Measurements from ENCODE around the gene SCD.

DNA sequence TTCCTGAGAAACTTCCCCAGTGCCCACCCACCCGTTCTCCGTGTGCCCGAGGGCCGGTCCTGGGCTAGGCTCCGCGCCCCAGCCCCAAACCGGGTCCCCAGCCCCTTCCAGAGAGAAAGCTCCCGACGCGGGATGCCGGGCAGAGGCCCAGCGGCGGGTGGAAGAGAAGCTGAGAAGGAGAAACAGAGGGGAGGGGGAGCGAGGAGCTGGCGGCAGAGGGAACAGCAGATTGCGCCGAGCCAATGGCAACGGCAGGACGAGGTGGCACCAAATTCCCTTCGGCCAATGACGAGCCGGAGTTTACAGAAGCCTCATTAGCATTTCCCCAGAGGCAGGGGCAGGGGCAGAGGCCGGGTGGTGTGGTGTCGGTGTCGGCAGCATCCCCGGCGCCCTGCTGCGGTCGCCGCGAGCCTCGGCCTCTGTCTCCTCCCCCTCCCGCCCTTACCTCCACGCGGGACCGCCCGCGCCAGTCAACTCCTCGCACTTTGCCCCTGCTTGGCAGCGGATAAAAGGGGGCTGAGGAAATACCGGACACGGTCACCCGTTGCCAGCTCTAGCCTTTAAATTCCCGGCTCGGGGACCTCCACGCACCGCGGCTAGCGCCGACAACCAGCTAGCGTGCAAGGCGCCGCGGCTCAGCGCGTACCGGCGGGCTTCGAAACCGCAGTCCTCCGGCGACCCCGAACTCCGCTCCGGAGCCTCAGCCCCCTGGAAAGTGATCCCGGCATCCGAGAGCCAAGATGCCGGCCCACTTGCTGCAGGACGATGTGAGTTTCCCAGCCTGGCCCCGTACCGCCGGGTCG is at the start of gene SCD:
- TF ChIP-seq, protein P1, sequence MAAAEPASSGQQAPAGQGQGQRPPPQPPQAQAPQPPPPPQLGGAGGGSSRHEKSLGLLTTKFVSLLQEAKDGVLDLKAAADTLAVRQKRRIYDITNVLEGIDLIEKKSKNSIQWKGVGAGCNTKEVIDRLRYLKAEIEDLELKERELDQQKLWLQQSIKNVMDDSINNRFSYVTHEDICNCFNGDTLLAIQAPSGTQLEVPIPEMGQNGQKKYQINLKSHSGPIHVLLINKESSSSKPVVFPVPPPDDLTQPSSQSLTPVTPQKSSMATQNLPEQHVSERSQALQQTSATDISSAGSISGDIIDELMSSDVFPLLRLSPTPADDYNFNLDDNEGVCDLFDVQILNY (CRISPR knock-in tag; IDR thresholded peaks at IDR 0.05) = no peak
- TF ChIP-seq MCM2 (IDR thresholded peaks at IDR 0.05; ENCODE audit: low read depth) (no peak), KLF13 (tag; IDR thresholded peaks at IDR 0.05; ENCODE audit: borderline replicate concordance, low read depth) (no peak), FOXK1 (CRISPR knock-in tag; IDR thresholded peaks at IDR 0.05; ENCODE audit: borderline replicate concordance) (no peak), MCM7 (IDR thresholded peaks at IDR 0.05) (no peak)
- TF ChIP-seq, protein P2, sequence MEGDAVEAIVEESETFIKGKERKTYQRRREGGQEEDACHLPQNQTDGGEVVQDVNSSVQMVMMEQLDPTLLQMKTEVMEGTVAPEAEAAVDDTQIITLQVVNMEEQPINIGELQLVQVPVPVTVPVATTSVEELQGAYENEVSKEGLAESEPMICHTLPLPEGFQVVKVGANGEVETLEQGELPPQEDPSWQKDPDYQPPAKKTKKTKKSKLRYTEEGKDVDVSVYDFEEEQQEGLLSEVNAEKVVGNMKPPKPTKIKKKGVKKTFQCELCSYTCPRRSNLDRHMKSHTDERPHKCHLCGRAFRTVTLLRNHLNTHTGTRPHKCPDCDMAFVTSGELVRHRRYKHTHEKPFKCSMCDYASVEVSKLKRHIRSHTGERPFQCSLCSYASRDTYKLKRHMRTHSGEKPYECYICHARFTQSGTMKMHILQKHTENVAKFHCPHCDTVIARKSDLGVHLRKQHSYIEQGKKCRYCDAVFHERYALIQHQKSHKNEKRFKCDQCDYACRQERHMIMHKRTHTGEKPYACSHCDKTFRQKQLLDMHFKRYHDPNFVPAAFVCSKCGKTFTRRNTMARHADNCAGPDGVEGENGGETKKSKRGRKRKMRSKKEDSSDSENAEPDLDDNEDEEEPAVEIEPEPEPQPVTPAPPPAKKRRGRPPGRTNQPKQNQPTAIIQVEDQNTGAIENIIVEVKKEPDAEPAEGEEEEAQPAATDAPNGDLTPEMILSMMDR (IDR thresholded peaks at IDR 0.05 in 2 of 3, conservative IDR thresholded peaks at IDR 0.05 in 1 of 3; ENCODE audit: insufficient read depth in 2 of 3, low read depth in 1 of 3, low read length in 3 of 3) = no peak
